ENCODE data around the gene SPRR2G.
"Not testable (repeated sequence)": the region's sequence is repeated elsewhere in the genome, so short reads cannot be mapped to it uniquely, and the experiment has no call there.

The SPRR2G gene

GRCh38 chr1:153133743-153134142, 16.9 kb downstream of the SPRR2G start:
- H3K4me3 ChIP-seq (ENCODE audit: low read depth, low read length): no peak overlapping the region
- TF ChIP-seq CTCF (IDR thresholded peaks at IDR 0.05; ENCODE audit: borderline replicate concordance, insufficient read depth, low read depth, low read length): no peak

GRCh38 chr1:153133267-153133666, 17.4 kb downstream of the SPRR2G start:
- TF ChIP-seq CTCF (IDR thresholded peaks at IDR 0.05; ENCODE audit: borderline replicate concordance, insufficient read depth, low read depth, low read length): no peak
- no peak overlapping the region for H3K4me3 ChIP-seq (ENCODE audit: low read depth, low read length)

GRCh38 chr1:153128688-153129087, 22.0 kb downstream of the SPRR2G start:
- not testable (repeated sequence) for H3K4me3 ChIP-seq (ENCODE audit: low read depth, low read length)

- no peak overlapping the region for H3K4me3 ChIP-seq (ENCODE audit: low read depth, low read length)
- no peak for TF ChIP-seq CTCF (IDR thresholded peaks at IDR 0.05; ENCODE audit: borderline replicate concordance, insufficient read depth, low read depth, low read length)
Measured at GRCh38 chr1:153127296-153127695, 23.4 kb downstream of the SPRR2G start.

GRCh38 chr1:153125536-153125935, 25.2 kb downstream of the SPRR2G start:
- no peak for TF ChIP-seq CTCF (IDR thresholded peaks at IDR 0.05; ENCODE audit: borderline replicate concordance, insufficient read depth, low read depth, low read length)

GRCh38 chr1:153123793-153124192, 26.9 kb downstream of the SPRR2G start:
- not testable (repeated sequence) for H3K4me3 ChIP-seq (ENCODE audit: low read depth, low read length)

More at GRCh38 chr1:153125536-153125935, 25.2 kb downstream of the SPRR2G start:
- no peak overlapping the region for H3K4me3 ChIP-seq (ENCODE audit: low read depth, low read length)

GRCh38 chr1:153122831-153123421, 27.8 kb downstream of the SPRR2G start:
- no peak overlapping the region for H3K4me3 ChIP-seq (ENCODE audit: low read depth, low read length)
- TF ChIP-seq CTCF (IDR thresholded peaks at IDR 0.05; ENCODE audit: borderline replicate concordance, insufficient read depth, low read depth, low read length): no peak

- no peak for TF ChIP-seq CTCF (IDR thresholded peaks at IDR 0.05; ENCODE audit: borderline replicate concordance, insufficient read depth, low read depth, low read length)
Measured at GRCh38 chr1:153120945-153121344, 29.7 kb downstream of the SPRR2G start.

More at GRCh38 chr1:153120945-153121344, 29.7 kb downstream of the SPRR2G start:
- H3K4me3 ChIP-seq (ENCODE audit: low read depth, low read length): no peak overlapping the region
